Neural progenitor cell (in vitro differentiated cells): ENCODE measurements around the gene IFRD2. TPM values are rescaled to one million over a fixed set of nuclear protein-coding genes. Genes with fewer than 3 reads are reported as not detected.

Experiments
- DNase-seq: peaks from one replicate; pipeline ENCODE4 v3.0.0-alpha.2; 2016; ENCODE audit warnings: low spot score
- H2AFZ ChIP-seq: fragments of 200-600 bp; sonication (generic); replicated peaks from 2 replicates; pipeline ENCODE4 v1.6.1; 2016; ENCODE audit warnings: antibody characterized with exemption
- H3F3A ChIP-seq: fragments of 200-600 bp; sonication (generic); 2 replicates; pipeline ENCODE4 v1.6.1; 2016; ENCODE audit warnings: antibody characterized with exemption, low read depth
- H3K27ac ChIP-seq: fragments of 200-600 bp; sonication (generic); 2 replicates; pipeline ENCODE4 v1.5.1; 2016; ENCODE audit warnings: mild to moderate bottlenecking
- H3K27me3 ChIP-seq: fragments of 200-600 bp; sonication (generic); 2 replicates; pipeline ENCODE4 v1.6.1; 2016; ENCODE audit warnings: mild to moderate bottlenecking, moderate library complexity
- H3K36me3 ChIP-seq: fragments of 200-600 bp; sonication (generic); 2 replicates; pipeline ENCODE4 v1.5.1; 2016
- H3K4me1 ChIP-seq: fragments of 200-600 bp; sonication (generic); 2 replicates; pipeline ENCODE4 v1.6.1; 2016; ENCODE audit warnings: mixed run types
- H3K4me2 ChIP-seq: fragments of 200-600 bp; sonication (generic); 2 replicates; pipeline ENCODE4 v1.6.1; 2016
- H3K4me3 ChIP-seq: fragments of 200-600 bp; sonication (generic); 2 replicates; pipeline ENCODE4 v1.5.1; 2016
- H3K79me2 ChIP-seq: fragments of 200-600 bp; sonication (generic); 2 replicates; pipeline ENCODE4 v1.6.1; 2016; ENCODE audit warnings: low read depth
- H3K9ac ChIP-seq: fragments of 200-600 bp; sonication (generic); 2 replicates; pipeline ENCODE4 v1.6.1; 2016
- H3K9me3 ChIP-seq: fragments of 200-600 bp; sonication (generic); 2 replicates; pipeline ENCODE4 v1.5.1; 2016; ENCODE audit warnings: low read depth
- H4K20me1 ChIP-seq: fragments of 200-600 bp; sonication (generic); 2 replicates; pipeline ENCODE4 v1.6.1; 2016; ENCODE audit warnings: low read depth
- H3K27ac Mint-ChIP-seq: 3 replicates; pipeline ENCODE4 v1.8.0; 2021; ENCODE audit warnings: mixed read lengths
- H3K27me3 Mint-ChIP-seq: 2 replicates; pipeline ENCODE4 v1.8.0; 2022; ENCODE audit warnings: low read depth, mild to moderate bottlenecking, inconsistent platforms, moderate library complexity, mixed read lengths; ENCODE audit not compliant: insufficient read depth
- H3K36me3 Mint-ChIP-seq: 3 replicates; pipeline ENCODE4 v1.8.0; 2021; ENCODE audit warnings: mixed read lengths
- H3K4me1 Mint-ChIP-seq: 3 replicates; pipeline ENCODE4 v1.8.0; 2021; ENCODE audit warnings: mixed read lengths
- H3K4me3 Mint-ChIP-seq: 3 replicates; pipeline ENCODE4 v1.8.0; 2021; ENCODE audit warnings: mild to moderate bottlenecking, moderate library complexity, mixed read lengths
- H3K9me3 Mint-ChIP-seq: 3 replicates; pipeline ENCODE4 v1.8.0; 2020; ENCODE audit warnings: mixed read lengths
- EZH2 ChIP-seq: fragments of 200-600 bp; sonication (generic); IDR thresholded peaks from 2 replicates; pipeline ENCODE4 v1.6.1; 2017; ENCODE audit warnings: antibody characterized with exemption, mild to moderate bottlenecking, moderate library complexity
- EZH2phosphoT487 ChIP-seq: fragments of 200-600 bp; sonication (generic); IDR thresholded peaks from 2 replicates; pipeline ENCODE4 v1.6.1; 2017; ENCODE audit warnings: antibody characterized with exemption
- total RNA-seq: library from RNA; depleted of rRNA; stranded (reverse); fragments of >200 nt; gene quantifications from 2 replicates; pipeline ENCODE4 v1.2.3, GENCODE V29; 2015; ENCODE audit warnings: low replicate concordance
- TF ChIP-seq, protein P1 (sequence below): fragments of 200-600 bp; sonication (generic); IDR thresholded peaks from 2 replicates; pipeline ENCODE4 v1.5.1; 2017; ENCODE audit warnings: antibody characterized with exemption, mild to moderate bottlenecking

Gene IFRD2
- total RNA-seq, 1 donor from 2014 or later: 26.4 TPM

DNA sequence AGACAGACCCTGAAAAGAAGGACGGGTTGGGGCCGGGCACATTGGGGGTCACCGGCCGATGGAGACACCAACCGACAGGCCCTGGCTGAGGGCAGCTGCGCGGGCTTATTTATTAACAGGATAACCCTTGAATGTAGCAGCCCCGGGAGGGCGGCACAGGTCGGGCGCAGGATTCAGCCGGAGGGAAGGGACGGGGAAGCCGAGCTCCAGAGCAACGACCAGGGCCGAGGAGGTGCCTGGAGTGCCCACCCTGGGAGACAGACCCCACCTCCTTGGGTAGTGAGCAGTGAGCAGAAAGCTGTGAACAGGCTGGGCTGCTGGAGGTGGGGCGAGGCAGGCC, 15.5 kb downstream of the IFRD2 start:
- H2AFZ ChIP-seq: no peak overlapping the region
- Mint-ChIP-seq H3K27me3 (peaks cover 17% of the 10 kb centered on the region), H3K4me3 (no peak overlapping the region), H3K27ac (no peak overlapping the region), H3K9me3 (no peaks in the 10 kb centered on the region), H3K36me3 (no peaks in the 10 kb centered on the region), H3K4me1 (peaks cover 27% of the 10 kb centered on the region)
- H3K27me3 ChIP-seq: peaks cover 59% of the 10 kb centered on the region
- DNase-seq: no peak
- no peak overlapping the region for H3K9ac ChIP-seq
- H4K20me1 ChIP-seq: no peaks in the 10 kb centered on the region
- no peak overlapping the region for H3K4me2 ChIP-seq
- H3K36me3 ChIP-seq: no peaks in the 10 kb centered on the region
- no peaks in the 10 kb centered on the region for H3K9me3 ChIP-seq
- peaks cover 7% of the 10 kb centered on the region for H3F3A ChIP-seq
- no peak overlapping the region for H3K4me3 ChIP-seq
- no peak overlapping the region for H3K27ac ChIP-seq
- TF ChIP-seq, protein P1, sequence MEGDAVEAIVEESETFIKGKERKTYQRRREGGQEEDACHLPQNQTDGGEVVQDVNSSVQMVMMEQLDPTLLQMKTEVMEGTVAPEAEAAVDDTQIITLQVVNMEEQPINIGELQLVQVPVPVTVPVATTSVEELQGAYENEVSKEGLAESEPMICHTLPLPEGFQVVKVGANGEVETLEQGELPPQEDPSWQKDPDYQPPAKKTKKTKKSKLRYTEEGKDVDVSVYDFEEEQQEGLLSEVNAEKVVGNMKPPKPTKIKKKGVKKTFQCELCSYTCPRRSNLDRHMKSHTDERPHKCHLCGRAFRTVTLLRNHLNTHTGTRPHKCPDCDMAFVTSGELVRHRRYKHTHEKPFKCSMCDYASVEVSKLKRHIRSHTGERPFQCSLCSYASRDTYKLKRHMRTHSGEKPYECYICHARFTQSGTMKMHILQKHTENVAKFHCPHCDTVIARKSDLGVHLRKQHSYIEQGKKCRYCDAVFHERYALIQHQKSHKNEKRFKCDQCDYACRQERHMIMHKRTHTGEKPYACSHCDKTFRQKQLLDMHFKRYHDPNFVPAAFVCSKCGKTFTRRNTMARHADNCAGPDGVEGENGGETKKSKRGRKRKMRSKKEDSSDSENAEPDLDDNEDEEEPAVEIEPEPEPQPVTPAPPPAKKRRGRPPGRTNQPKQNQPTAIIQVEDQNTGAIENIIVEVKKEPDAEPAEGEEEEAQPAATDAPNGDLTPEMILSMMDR: no peak
- TF ChIP-seq EZH2 (no peak), EZH2phosphoT487 (no peak)
- peaks cover 9% of the 10 kb centered on the region for H3K4me1 ChIP-seq
- no peaks in the 10 kb centered on the region for H3K79me2 ChIP-seq

- H3K27me3 ChIP-seq: peaks cover 59% of the 10 kb centered on the region
- no peaks in the 10 kb centered on the region for H3K36me3 ChIP-seq
- H3K4me1 ChIP-seq: peaks cover 9% of the 10 kb centered on the region
- no peak overlapping the region for H3K9ac ChIP-seq
- H4K20me1 ChIP-seq: no peaks in the 10 kb centered on the region
- H3K27me3 Mint-ChIP-seq: peaks cover 17% of the 10 kb centered on the region
- TF ChIP-seq EZH2phosphoT487 (no peak), EZH2 (peak; percentile 66)
- DNase-seq: peak; percentile 49
- no peaks in the 10 kb centered on the region for H3K79me2 ChIP-seq
- peak overlapping the region; percentile 73 for H3K4me3 Mint-ChIP-seq
- peak overlapping the region; percentile 48 for H3K4me3 ChIP-seq
- no peaks in the 10 kb centered on the region for H3K9me3 ChIP-seq
- peaks cover 33% of the 10 kb centered on the region for H3K4me1 Mint-ChIP-seq
- peak overlapping the region; percentile 88 for H3K4me2 ChIP-seq
- H3F3A ChIP-seq: peaks cover 7% of the 10 kb centered on the region
- no peaks in the 10 kb centered on the region for H3K36me3 Mint-ChIP-seq
- no peaks in the 10 kb centered on the region for H3K9me3 Mint-ChIP-seq
- no peak overlapping the region for H2AFZ ChIP-seq
- no peak overlapping the region for H3K27ac ChIP-seq
- H3K27ac Mint-ChIP-seq: no peak overlapping the region
Measured at GRCh38 chr3:50275996-50276761, 16.1 kb downstream of the IFRD2 start.

GRCh38 chr3:50275141-50275995, 16.9 kb downstream of the IFRD2 start:
- no peaks in the 10 kb centered on the region for H3K36me3 ChIP-seq
- peak overlapping the region; percentile 88 for H3K4me2 ChIP-seq
- DNase-seq: peak; percentile 80
- peak overlapping the region; percentile 73 for H3K4me3 Mint-ChIP-seq
- H4K20me1 ChIP-seq: no peaks in the 10 kb centered on the region
- peak overlapping the region; percentile 48 for H3K4me3 ChIP-seq
- H3K27me3 ChIP-seq: peaks cover 59% of the 10 kb centered on the region
- H3K79me2 ChIP-seq: no peaks in the 10 kb centered on the region
- TF ChIP-seq EZH2phosphoT487: peak; percentile 54
- TF ChIP-seq EZH2: peak; percentile 71
- TF ChIP-seq, protein P1: no peak
- H3K27ac ChIP-seq: no peak overlapping the region
- peaks cover 34% of the 10 kb centered on the region for H3K4me1 Mint-ChIP-seq
- peaks cover 17% of the 10 kb centered on the region for H3K27me3 Mint-ChIP-seq
- no peaks in the 10 kb centered on the region for H3K9me3 ChIP-seq
- peak overlapping the region; percentile 69 for H3K27ac Mint-ChIP-seq
- peaks cover 9% of the 10 kb centered on the region for H3K4me1 ChIP-seq
- H3K36me3 Mint-ChIP-seq: no peaks in the 10 kb centered on the region
- H2AFZ ChIP-seq: peak overlapping the region; percentile 36
- no peak overlapping the region for H3K9ac ChIP-seq
- H3F3A ChIP-seq: peaks cover 7% of the 10 kb centered on the region
- H3K9me3 Mint-ChIP-seq: no peaks in the 10 kb centered on the region
